NCI-H146 (cell line): ENCODE data around the gene EBF4.
"Not testable (repeated sequence)": the region's sequence is repeated elsewhere in the genome, so short reads cannot be mapped to it uniquely, and the experiment has no call there.

Experiments used
- DNase-seq: peaks from one replicate; lab custom pipeline; 2025; lab: John Stamatoyannopoulos, UW

The EBF4 gene

DNA sequence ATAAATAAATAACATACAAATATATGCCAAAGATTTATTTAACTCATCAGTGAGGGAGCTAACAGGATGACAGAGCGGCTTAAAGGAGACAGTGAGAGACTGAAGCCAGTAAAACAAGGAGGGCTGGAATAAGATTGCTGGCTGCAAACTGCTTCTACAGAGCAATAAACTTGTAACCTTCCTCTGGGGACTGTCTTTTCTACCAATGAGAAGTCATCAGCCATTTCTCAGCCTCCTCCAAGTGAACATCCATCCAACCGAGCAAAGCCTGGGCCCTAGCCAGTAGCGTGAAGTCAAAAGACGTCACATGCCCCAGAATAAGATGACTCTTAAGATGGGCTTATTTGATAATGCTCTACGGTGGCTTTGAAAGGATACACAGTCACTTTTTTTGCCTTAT is 65.4 kb downstream of the EBF4 start:
- no peak for DNase-seq

DNA sequence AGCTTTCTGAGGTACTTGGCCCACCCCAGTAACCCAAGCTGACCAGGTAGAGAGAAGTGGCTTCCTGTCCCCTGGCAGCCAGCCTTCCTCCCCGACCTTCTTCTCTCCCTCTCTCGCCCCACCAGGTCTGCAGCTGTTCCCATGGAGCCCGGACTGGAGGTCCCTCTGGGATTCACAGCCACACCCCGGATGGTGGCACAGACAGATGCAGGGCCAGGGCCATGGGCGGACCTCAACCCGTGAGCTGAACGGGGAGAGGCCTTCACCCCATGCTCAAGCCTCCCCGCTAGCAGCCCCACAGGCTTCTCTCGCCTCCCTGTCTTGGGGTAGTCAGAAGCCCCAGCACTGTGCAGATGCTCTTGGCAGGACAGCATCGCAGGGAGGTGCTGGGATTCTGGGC is 66.6 kb downstream of the EBF4 start:
- no peak for DNase-seq

DNA sequence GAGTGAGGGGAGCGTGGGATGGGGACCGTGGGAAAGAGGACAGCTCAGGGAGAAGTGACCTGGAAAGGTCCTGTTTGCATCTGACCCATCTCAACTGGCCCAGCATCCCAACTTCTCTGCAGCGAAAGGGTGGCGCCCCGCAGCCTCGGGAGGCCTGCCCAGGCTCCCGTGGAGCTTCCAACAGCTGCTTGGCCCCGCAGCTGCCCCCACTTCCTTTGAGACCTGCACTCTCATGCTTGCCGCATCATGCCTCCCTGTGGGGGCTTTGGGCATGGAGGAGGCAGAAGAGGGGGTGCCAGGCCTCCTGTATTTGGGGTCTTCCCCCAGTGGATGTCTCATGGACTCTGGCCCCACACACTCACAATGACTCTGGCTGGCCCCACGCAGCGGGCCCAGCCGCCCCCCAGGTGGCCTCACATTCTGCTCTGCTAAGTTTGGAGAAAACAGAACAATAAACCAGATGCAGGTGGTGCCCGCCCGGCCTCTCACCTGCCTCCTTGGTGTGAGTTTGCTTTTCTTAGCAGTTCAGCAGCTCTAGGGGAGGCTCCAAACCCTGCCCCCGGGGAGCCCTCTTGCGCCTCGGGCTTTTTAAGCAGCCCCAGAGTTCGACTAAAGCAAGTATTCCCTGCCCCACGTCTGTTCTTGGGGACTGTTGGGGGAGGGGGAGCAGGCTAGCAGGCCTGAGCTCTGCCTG is 67.2 kb downstream of the EBF4 start:
- peak; percentile 19 for DNase-seq

DNA sequence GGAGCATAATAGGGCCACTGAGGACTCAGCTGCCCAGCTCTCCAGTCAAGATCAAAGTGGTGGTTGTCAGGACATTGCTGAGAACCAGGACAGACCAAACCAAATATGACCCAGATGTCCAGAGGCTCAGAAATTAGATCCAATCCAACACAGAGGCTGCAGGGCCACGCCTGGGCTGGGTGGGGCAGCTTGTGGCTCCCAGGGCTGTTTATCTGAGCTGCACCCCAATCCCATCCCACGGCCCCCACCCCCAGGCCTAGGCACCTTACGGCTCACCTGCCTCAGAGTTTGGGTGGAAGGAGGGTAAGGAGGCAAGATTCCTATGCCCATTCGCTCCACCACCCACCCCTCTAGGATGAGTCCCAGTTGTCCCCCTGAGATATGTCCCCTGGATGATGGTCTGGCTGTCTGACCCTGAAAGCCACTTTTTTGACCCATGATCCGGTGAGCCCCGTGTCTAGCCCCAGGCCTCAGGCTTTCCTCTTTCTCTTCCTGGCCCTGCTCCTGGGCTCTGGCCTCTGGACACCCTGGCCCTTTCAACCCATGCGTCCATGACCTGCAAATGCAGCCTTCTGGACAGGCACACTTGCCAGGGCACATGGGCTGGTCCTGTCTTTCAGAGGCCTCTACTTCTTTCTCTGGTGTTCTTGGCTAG is 67.8 kb downstream of the EBF4 start:
- no peak for DNase-seq

DNA sequence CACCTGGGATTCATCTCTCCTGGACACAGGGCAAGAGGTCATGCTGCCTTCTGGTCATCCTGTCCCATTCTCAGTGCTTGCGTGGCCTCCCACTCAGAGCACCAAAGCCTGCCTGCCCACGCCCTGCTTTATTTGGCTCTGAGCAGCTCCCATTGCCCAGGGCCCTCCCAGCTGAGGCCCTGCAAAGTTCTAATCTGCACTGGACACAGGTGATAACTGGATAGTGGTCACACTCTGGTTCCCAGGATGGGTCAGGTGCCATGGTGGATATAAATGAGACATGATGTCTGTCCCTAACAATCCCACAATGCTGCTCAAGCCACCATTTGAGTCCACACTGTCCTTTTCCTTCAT is 68.3 kb downstream of the EBF4 start:
- no peak for DNase-seq

DNA sequence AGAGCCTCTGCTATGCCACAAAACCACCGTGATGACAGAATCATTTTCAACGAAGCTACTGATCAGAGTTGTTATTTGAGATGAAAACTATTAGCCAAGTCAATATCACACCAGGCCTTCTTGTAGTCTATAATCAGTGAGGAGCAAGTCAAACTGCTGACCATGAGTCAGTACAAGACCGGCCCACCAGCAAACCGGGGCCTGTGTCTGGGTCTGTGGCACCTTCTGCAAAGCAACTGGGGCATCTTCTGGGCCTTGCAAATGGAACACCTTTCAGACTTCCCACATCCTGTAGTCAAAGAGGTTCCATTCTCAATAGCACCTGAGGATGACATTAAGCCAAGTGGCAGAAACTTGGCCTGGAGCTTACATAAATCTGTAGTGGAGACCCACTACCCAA is 69.3 kb downstream of the EBF4 start:
- no peak for DNase-seq

DNA sequence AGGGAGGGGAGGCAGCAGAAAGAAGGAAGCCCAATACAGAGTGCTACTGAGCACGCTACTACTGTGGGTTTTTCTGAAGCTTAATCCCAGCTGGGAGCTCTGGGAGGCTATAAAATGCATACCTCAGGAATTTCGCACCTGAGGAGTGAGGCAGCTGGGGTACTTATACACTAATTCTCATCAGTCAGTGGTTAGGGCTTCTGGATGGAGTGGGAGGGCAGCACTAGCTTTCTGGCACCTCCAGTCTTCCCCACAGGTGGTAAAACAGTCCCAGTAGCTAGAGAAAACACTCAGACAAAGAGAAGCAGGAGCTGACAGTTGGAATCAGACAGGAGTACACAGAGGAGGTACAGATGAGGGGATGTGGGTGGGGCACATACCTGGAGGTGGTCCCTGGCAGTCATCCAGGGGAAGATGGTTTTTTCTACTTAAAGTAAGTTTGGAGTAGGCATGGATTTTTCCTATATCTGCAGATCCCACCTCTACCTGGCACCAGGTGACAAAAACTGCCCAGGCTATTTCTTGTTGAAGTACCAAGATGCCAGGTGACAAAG is 70.1 kb downstream of the EBF4 start:
- DNase-seq, result peak; percentile 83

DNA sequence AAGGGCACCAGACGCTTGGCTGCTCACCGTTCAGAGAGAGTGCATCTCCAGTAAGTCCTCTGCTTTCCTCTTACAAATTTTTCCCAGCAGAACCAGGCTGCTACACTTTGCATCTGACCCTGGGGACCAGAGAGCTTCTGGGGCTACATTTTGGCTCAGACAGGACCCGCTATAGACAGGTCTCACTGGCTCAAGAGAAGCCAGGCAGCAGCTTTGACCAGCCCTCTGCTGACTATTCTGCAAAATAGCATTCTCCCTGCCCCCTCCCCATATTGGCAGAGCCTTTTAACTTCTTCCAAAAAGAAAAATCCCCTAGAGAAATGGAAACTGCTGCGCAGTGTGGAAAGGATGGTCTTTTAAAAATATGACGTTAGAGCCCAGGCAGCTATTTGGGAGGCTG is 70.6 kb downstream of the EBF4 start:
- DNase-seq, result peak; percentile 18

DNA sequence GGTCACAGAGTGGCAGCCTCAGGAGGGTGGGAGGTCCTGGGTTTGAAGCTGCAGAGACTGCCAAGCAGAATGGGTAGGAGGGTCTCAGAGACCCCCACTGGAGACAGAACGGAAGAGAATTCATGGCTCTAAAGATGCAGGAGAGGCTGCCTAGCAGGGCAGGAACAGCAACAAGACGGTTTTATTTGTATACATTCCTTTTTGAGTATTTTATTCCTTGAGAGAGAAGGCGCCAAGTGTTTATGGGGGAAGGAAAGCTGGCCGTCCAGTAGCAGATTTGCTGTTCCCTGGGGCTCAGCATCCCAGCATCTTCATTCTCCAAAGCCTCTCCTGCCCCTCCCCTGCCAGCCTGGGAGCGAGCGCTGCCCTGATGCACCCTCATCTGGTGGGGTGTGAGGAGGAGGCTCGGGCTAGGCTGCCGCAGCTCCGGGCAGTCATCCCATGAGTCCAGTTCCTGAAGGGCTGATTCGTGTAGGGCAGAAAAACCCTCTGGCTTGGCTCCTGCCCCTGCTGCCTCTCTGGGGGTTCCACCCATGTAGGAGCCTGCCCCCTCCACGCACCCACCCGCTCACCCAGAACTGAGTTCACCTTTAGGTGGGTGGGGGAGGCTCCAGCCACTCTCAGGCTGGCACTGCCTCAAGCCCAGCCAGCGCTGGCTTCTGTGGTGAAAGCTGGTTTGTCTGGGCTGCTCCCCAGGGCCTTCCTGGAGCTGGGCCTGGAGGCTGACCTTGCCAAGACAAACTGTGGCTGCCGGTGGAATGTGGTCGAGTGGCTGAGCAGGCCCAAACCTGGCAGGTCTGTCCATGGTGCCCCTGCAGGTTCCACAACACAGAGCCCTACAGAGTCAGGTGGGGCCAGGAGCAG is 75.4 kb downstream of the EBF4 start:
- no peak for DNase-seq

DNA sequence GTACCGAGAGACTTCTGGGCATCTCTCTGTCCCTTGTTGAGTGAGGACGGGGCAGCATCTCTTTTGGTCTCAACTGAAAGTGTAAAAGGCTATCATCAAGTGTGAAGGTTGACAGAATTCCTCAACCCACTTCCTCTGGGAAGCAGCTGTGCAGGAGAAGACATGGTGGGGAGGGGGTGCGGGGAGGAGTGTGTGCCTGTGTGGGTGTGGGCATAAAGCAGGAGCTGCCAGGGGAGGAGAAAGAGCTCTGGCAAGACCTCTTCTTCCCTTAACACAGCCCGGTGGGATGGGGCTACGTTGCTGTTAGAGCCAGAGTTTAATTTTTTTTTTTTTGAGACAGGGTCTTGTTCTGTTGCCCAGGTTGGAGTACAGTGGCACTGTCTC is 76.0 kb downstream of the EBF4 start:
- no peak for DNase-seq

DNA sequence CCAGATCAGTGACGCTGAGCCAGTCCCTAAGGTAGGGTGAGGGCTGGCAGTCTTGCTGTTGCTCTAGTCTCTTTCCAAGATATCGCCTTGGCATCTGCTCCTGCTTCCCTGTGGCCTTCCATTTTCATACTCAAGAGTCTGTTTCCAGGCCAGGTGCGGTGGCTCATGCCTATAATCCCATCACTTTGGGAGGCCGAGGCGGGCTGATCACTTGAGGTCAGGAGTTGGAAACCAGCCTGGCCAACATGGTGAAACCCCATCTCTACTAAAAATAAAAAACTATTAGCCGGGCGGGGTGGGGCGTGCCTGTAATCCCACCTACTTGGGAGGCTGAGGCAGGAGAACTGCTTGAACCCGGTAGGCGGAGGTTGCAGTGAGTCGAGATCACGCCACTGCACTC is 77.5 kb downstream of the EBF4 start:
- DNase-seq, result not testable (repeated sequence)

DNA sequence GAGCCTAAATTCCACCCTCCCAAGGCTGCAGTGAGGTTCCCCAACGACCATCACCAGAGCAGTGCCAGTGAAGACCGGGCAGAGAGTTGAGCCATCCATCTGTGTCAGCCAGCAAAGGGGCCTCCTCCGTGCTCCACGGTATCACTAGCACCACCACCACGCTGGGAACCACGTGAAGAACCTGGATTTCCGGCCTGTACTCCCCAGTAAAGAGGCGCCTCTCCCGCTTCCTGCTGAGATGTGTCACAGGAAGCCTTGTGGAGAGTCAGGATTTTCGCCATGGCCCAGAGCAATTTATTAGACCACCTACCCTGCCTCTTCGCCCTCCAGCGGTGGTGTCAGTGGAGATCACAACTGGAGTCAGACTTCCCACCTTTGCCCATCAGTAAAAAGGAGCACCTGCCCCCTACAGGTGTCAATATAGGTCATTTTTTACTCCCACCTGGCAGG is 79.1 kb downstream of the EBF4 start:
- peak; percentile 79 for DNase-seq

DNA sequence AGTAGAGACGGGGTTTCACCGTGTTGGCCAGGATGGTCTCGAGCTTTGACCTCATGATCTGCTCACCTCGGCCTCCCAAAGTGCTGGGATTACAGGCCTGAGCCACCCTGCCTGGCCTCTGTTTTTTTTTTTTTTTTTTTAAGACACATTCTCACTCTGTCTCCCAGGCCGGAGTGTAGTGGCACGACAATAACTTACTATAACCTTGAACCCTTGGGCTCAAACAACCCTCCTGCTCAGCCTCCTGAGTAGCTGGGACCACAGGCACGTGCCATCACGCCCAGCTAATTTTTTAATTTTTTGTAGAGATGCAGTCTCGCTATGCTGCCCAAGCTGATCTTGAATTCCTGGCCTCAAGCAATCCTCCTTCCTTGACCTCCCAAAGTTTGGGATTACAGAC is 81.2 kb downstream of the EBF4 start:
- DNase-seq, result no peak

DNA sequence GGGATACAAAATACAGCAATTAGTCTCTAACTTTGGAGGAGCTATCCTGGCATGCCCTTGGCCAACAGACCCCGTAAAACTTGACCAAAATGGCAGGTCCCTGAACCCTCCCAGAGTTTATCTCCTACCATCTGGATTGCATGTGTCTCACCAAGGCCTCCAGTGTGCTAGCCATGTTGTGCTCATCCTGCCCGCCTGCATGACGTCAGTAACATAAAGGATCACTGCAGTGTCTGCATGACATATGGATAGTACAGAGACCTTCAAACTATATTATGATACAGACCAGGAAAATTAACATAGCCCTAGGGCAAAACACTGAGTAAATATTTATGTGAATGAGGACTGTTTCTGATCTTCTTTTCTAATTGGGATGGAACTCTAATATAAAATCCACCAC is 82.6 kb downstream of the EBF4 start:
- peak; percentile 24 for DNase-seq

DNA sequence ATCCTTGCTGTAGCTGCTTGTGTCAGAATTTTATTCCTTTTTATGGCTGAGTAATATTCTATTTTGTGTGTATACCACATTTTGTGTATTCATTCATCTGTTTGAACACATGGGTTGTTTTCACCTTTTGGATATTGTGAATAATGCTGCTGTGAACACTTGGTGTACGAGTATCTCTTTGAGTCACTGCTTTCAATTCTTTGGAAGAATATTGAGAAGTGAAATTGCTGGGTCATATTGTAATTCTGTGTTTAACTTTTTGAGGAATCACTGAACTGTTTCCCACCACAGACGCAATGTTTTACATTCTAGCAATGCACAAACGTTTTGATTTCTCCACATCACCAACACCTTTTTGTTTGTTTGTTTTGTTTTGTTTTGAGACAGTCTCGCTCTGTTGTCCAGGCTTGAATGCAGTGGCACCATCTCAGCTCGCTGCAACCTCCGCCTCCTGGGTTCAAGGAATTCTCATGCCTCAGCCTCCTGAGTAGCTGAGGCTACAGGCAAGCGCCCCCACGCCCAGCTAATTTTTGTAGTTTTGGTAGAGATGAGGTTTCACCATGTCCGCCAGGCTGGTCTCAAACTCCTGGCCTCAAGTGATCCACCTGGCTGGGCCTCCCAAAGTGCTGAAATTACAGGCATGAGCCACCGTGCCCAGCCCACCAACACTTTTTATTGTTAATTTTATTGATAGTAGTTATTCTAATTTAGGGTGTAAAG is 86.2 kb downstream of the EBF4 start:
- DNase-seq, result no peak

DNA sequence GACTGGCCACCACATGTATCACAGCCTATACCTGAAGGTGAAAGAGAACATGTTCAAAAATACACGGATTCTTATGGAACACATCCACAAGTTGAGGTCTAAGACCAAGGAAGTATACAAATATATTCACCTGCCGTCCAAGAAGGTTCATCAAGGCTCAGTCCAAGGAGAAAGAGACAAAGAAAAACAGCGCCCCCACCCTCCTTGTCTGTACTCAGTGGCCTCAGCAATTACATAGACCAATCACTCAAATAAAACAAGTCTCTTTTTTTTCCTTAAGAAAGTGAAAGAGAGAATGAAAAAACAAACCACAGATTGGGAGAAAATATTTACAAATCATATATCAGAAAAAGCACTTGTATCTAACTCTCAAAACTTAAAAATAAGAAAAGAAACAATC is 88.4 kb downstream of the EBF4 start:
- DNase-seq, result no peak

DNA sequence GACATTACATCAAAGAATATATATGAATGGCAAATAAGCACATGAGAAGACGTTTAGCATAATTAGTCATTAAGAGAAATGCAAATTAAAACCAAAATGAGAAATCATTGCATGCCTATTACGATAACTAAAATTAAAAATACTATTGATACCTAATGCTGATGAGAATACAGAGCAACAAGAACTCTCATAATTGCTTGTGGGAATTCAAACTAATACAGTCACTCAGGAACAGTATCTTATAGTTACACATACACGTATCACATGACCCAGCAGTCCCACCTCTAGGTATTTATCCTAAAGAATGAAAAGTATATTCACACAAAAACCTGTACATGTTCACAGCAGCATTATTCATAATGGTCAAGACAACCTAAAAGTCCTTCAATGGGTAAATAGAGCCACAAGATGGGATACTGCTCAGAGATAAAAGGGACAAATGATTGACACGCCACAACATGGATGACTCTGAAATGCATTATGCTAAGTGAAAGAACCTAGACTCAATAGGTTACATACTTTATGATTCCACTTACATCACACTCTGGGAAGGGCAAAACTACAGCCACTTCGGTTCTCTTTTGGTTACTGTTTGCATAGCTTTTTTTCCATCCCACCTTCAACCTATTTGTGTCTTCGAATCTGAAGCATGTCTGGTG is 91.5 kb downstream of the EBF4 start:
- no peak for DNase-seq

DNA sequence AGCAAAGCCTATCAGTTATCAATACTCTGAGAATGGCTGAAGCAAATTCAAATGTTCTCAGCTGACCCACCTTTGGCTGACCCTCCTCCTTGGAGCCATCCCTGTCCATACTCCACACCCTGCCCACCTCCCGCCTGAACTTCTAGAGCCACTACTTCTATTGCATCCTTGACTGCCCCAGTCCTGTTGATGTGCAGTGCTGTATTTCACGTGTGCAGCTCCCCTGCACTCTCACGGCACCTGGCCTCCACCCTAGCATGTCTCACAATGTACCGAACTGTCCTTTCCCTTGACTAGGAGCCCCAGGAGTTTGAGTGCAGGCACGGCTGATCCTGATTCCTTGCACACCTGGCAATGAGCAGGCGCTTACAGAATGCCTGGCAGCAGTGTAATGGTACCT is 100.9 kb downstream of the EBF4 start:
- DNase-seq, result no peak

DNA sequence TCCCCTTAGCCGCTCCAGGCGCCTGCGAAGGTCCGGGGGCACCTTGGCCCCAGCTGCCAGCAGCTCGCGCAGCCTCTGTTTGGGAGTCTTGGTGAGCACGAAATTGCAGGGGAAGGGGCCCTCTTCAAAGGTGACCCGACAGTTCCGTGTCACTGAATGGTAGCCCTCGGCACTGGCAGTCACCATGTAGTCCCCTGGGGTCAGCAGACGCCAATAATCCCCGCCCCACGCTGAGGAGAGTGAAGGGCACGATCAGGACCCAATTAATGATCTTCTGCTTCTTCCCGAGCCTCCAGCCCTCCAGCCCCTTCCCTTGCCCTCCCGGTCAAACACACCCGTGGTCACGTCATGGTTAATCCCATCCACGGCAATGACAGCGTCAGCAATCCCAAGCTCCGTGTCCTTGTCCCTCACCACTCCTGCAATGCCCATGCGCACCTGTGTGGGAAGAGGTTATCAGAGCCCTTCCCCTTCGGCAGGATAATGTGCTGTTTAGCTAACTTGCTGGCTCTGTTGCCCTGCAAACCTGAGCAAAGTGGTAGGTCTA is 101.7 kb downstream of the EBF4 start:
- peak; percentile 15 for DNase-seq

DNA sequence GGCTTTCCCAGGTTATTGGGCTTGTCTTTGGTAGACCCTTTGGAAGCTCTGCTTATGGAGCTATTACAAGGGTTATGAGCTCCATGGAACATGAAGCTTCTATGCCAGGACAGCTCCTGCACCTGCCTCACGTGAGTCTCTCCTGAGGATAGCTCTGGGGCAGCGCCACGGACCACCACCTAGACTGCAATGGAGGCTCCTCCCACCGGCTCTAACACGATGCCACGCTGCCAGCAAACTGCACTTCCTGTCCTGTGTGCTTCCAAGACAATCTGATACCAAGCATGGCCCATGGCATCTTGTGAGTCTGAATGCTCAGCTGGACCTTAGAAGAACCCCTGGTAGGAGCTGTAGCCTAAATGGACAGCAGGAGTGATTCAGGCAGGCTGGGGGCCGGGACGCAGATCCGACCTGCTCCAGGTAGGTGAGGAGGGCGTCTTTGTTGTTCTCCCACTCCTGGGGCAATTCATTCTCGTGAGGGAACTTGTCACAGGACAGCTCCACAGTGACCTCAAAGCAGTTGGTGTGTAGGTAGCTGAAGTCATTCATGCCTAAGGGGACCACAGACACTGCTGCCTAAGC is 102.4 kb downstream of the EBF4 start:
- DNase-seq, result no peak

DNA sequence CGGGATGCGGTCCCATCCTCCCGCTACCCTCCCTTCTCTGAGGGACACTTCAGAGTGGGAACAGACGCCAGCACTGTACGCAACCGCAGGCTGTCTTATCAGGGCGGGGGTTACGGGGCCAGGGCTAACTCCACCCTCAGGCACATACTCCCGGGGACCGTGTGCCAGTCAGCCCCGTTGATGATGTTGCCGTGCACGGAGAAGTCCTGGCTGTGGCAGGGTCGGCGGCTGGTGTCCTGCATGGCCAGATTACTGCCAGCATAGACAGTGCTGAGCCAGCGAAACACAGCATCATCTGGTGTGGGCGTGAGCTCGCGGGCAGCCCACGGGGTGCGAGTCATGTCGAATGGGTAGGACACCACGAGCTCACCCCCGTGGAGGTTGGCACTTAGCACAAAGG is 102.9 kb downstream of the EBF4 start:
- DNase-seq, result no peak
